ENCODE measurements around the gene WDR49. TPM values are rescaled to one million over a fixed set of nuclear protein-coding genes. Genes with fewer than 3 reads are reported as not detected.
"Not testable (repeated sequence)": the region's sequence is repeated elsewhere in the genome, so short reads cannot be mapped to it uniquely, and the experiment has no call there.

WDR49 gene
- total RNA-seq, 2 experiments from 2014 or later, result not detected

GRCh38 chr3:167615030-167615429, 38.7 kb downstream of the WDR49 start:
- H3K27me3 Mint-ChIP-seq, result peaks cover 2% of the 10 kb centered on the region
- no peak overlapping the region for H3K4me3 Mint-ChIP-seq
- no peaks in the 10 kb centered on the region for H3K4me1 Mint-ChIP-seq
- no peaks in the 10 kb centered on the region for H3K36me3 Mint-ChIP-seq (ENCODE audit: low read depth)
- ChIA-PET CTCF (interaction anchor here (1.4 kb wide), 1 partner anchor 10 kb away, joined by 3 read pairs; no protein-coding TSS in a partner anchor), POLR2A (no interaction called here)
- no peaks in the 10 kb centered on the region for H3K9me3 Mint-ChIP-seq (ENCODE audit: low read depth)
- ATAC-seq, result no peak
- no peak for DNase-seq
- H3K27ac Mint-ChIP-seq, result no peak overlapping the region
- intact Hi-C loops (cut with DNase I, micrococcal nuclease), result no loop called here

- intact Hi-C loops (cut with DNase I, micrococcal nuclease); POLR2A ChIA-PET; H3K4me1 Mint-ChIP-seq; H3K27me3 Mint-ChIP-seq; H3K27ac Mint-ChIP-seq; H3K36me3 Mint-ChIP-seq (ENCODE audit: low read depth); H3K4me3 Mint-ChIP-seq; H3K9me3 Mint-ChIP-seq (ENCODE audit: low read depth); CTCF ChIA-PET; ATAC-seq; DNase-seq: not testable (repeated sequence)
Observed at GRCh38 chr3:167614196-167614595, 39.5 kb downstream of the WDR49 start.

GRCh38 chr3:167611718-167612117, 42.0 kb downstream of the WDR49 start:
- no peak overlapping the region for H3K27ac Mint-ChIP-seq

GRCh38 chr3:167609156-167609555, 44.6 kb downstream of the WDR49 start:
- ChIA-PET POLR2A (no interaction called here), CTCF (no interaction called here)
- peaks cover 4% of the 10 kb centered on the region for H3K27me3 Mint-ChIP-seq
- no peaks in the 10 kb centered on the region for H3K36me3 Mint-ChIP-seq (ENCODE audit: low read depth)
- no peak for ATAC-seq
- no peak overlapping the region for H3K4me3 Mint-ChIP-seq
- DNase-seq, result no peak
- H3K9me3 Mint-ChIP-seq (ENCODE audit: low read depth), result no peaks in the 10 kb centered on the region
- H3K27ac Mint-ChIP-seq, result no peak overlapping the region
- intact Hi-C loops (cut with DNase I, micrococcal nuclease), result no loop called here
- H3K4me1 Mint-ChIP-seq, result no peaks in the 10 kb centered on the region

More at GRCh38 chr3:167611718-167612117, 42.0 kb downstream of the WDR49 start:
- DNase-seq, result no peak
- H3K27me3 Mint-ChIP-seq, result peaks cover 2% of the 10 kb centered on the region
- no peak overlapping the region for H3K4me3 Mint-ChIP-seq
- CTCF ChIA-PET, result no interaction called here
- H3K9me3 Mint-ChIP-seq (ENCODE audit: low read depth), result no peaks in the 10 kb centered on the region
- H3K36me3 Mint-ChIP-seq (ENCODE audit: low read depth), result no peaks in the 10 kb centered on the region
- intact Hi-C loops (cut with DNase I, micrococcal nuclease), result no loop called here
- POLR2A ChIA-PET, result no interaction called here
- no peaks in the 10 kb centered on the region for H3K4me1 Mint-ChIP-seq
- ATAC-seq, result no peak

- no peak overlapping the region for H3K27ac Mint-ChIP-seq
- H3K4me3 Mint-ChIP-seq, result no peak overlapping the region
- peaks cover 2% of the 10 kb centered on the region for H3K27me3 Mint-ChIP-seq
- no peak for DNase-seq
- H3K36me3 Mint-ChIP-seq (ENCODE audit: low read depth), result no peaks in the 10 kb centered on the region
- ChIA-PET CTCF (no interaction called here), POLR2A (no interaction called here)
- no peak for ATAC-seq
- H3K4me1 Mint-ChIP-seq, result no peaks in the 10 kb centered on the region
- H3K9me3 Mint-ChIP-seq (ENCODE audit: low read depth), result no peaks in the 10 kb centered on the region
- intact Hi-C loops (cut with DNase I, micrococcal nuclease), result no loop called here
Observed at GRCh38 chr3:167606836-167607235, 46.9 kb downstream of the WDR49 start.

- intact Hi-C loops (cut with DNase I, micrococcal nuclease), result no loop called here
- no peak for ATAC-seq
- ChIA-PET POLR2A (no interaction called here), CTCF (no interaction called here)
- Mint-ChIP-seq H3K4me1 (no peaks in the 10 kb centered on the region), H3K27me3 (peaks cover 2% of the 10 kb centered on the region), H3K27ac (no peak overlapping the region), H3K36me3 (ENCODE audit: low read depth) (no peaks in the 10 kb centered on the region), H3K9me3 (ENCODE audit: low read depth) (no peaks in the 10 kb centered on the region), H3K4me3 (no peak overlapping the region)
- no peak for DNase-seq
Observed at GRCh38 chr3:167605871-167606270, 47.9 kb downstream of the WDR49 start.

GRCh38 chr3:167602041-167602440, 51.7 kb downstream of the WDR49 start:
- no peak for DNase-seq
- Mint-ChIP-seq H3K4me1 (no peaks in the 10 kb centered on the region), H3K27me3 (peaks cover 4% of the 10 kb centered on the region), H3K4me3 (no peak overlapping the region), H3K9me3 (ENCODE audit: low read depth) (no peaks in the 10 kb centered on the region), H3K27ac (no peak overlapping the region), H3K36me3 (ENCODE audit: low read depth) (no peaks in the 10 kb centered on the region)
- POLR2A ChIA-PET, result interaction anchor here (0.6 kb wide), 1 partner anchor 209 kb away, joined by 3 read pairs; no protein-coding TSS in a partner anchor
- CTCF ChIA-PET, result interaction anchor here (1.7 kb wide), 1 partner anchor 83 kb away, joined by 3 read pairs; no protein-coding TSS in a partner anchor
- ATAC-seq, result no peak
- intact Hi-C loops (cut with DNase I, micrococcal nuclease), result no loop called here

GRCh38 chr3:167587651-167588050, 66.1 kb downstream of the WDR49 start:
- Mint-ChIP-seq H3K27me3 (peaks cover 1% of the 10 kb centered on the region), H3K4me1 (no peaks in the 10 kb centered on the region), H3K9me3 (ENCODE audit: low read depth) (no peaks in the 10 kb centered on the region), H3K27ac (no peak overlapping the region), H3K36me3 (ENCODE audit: low read depth) (no peaks in the 10 kb centered on the region), H3K4me3 (no peak overlapping the region)
- intact Hi-C loops (cut with DNase I, micrococcal nuclease), result no loop called here
- ChIA-PET POLR2A (no interaction called here), CTCF (no interaction called here)
- no peak for DNase-seq
- no peak for ATAC-seq

GRCh38 chr3:167575000-167575600, 78.6 kb downstream of the WDR49 start:
- CTCF ChIA-PET, result no interaction called here
- DNase-seq (no peak), ATAC-seq (no peak)
- POLR2A ChIA-PET, result no interaction called here
- intact Hi-C loops (cut with DNase I, micrococcal nuclease), result no loop called here
- no peak overlapping the region for H3K4me3 Mint-ChIP-seq
- no peak overlapping the region for H3K27ac Mint-ChIP-seq
- H3K36me3 Mint-ChIP-seq (ENCODE audit: low read depth), result no peaks in the 10 kb centered on the region
- no peaks in the 10 kb centered on the region for H3K9me3 Mint-ChIP-seq (ENCODE audit: low read depth)
- H3K4me1 Mint-ChIP-seq, result no peaks in the 10 kb centered on the region
- H3K27me3 Mint-ChIP-seq, result no peaks in the 10 kb centered on the region

GRCh38 chr3:167572991-167573390, 80.8 kb downstream of the WDR49 start:
- no peaks in the 10 kb centered on the region for H3K4me1 Mint-ChIP-seq
- ChIA-PET POLR2A (no interaction called here), CTCF (no interaction called here)
- DNase-seq (no peak), ATAC-seq (no peak)
- no peaks in the 10 kb centered on the region for H3K27me3 Mint-ChIP-seq
- no peaks in the 10 kb centered on the region for H3K36me3 Mint-ChIP-seq (ENCODE audit: low read depth)
- intact Hi-C loops (cut with DNase I, micrococcal nuclease), result no loop called here
- no peak overlapping the region for H3K4me3 Mint-ChIP-seq
- H3K9me3 Mint-ChIP-seq (ENCODE audit: low read depth), result no peaks in the 10 kb centered on the region
- no peak overlapping the region for H3K27ac Mint-ChIP-seq

GRCh38 chr3:167568634-167569033, 85.1 kb downstream of the WDR49 start:
- no peak overlapping the region for H3K4me3 Mint-ChIP-seq
- ATAC-seq (no peak), DNase-seq (no peak)
- H3K9me3 Mint-ChIP-seq (ENCODE audit: low read depth), result no peaks in the 10 kb centered on the region
- ChIA-PET CTCF (interaction anchor here (0.6 to 1.2 kb wide), 3 partner anchors 117 to 308 kb away, joined by 3 read pairs; no protein-coding TSS in a partner anchor), POLR2A (no interaction called here)
- no peak overlapping the region for H3K27ac Mint-ChIP-seq
- no peaks in the 10 kb centered on the region for H3K4me1 Mint-ChIP-seq
- intact Hi-C loops (cut with DNase I, micrococcal nuclease), result no loop called here
- no peaks in the 10 kb centered on the region for H3K36me3 Mint-ChIP-seq (ENCODE audit: low read depth)
- no peaks in the 10 kb centered on the region for H3K27me3 Mint-ChIP-seq

- no peaks in the 10 kb centered on the region for H3K4me1 Mint-ChIP-seq
- no peaks in the 10 kb centered on the region for H3K9me3 Mint-ChIP-seq (ENCODE audit: low read depth)
- H3K27me3 Mint-ChIP-seq, result no peaks in the 10 kb centered on the region
- no peak overlapping the region for H3K4me3 Mint-ChIP-seq
- H3K27ac Mint-ChIP-seq, result no peak overlapping the region
- DNase-seq (no peak), ATAC-seq (no peak)
- intact Hi-C loops (cut with DNase I, micrococcal nuclease), result no loop called here
- H3K36me3 Mint-ChIP-seq (ENCODE audit: low read depth), result no peaks in the 10 kb centered on the region
- POLR2A ChIA-PET, result no interaction called here
- CTCF ChIA-PET, result no interaction called here
Observed at GRCh38 chr3:167565489-167565888, 88.3 kb downstream of the WDR49 start.

- H3K27me3 Mint-ChIP-seq, result no peaks in the 10 kb centered on the region
- no peaks in the 10 kb centered on the region for H3K4me1 Mint-ChIP-seq
- ATAC-seq, result no peak
- no peak overlapping the region for H3K4me3 Mint-ChIP-seq
- H3K27ac Mint-ChIP-seq, result no peak overlapping the region
- ChIA-PET CTCF (no interaction called here), POLR2A (no interaction called here)
- no peak for DNase-seq
- H3K36me3 Mint-ChIP-seq (ENCODE audit: low read depth), result no peaks in the 10 kb centered on the region
- intact Hi-C loops (cut with DNase I, micrococcal nuclease), result no loop called here
- no peaks in the 10 kb centered on the region for H3K9me3 Mint-ChIP-seq (ENCODE audit: low read depth)
Observed at GRCh38 chr3:167564612-167565011, 89.1 kb downstream of the WDR49 start.

All from activated CD4-positive, alpha-beta T cell treated with anti-CD3 and anti-CD28 coated beads for 36 hours (primary cell).